PFSK-1 (cell line): ENCODE results near the gene KCNMA1.

Source experiments
- FOXP2 ChIP-seq: optimal IDR thresholded peaks from 2 replicates; pipeline ENCODE3; 2011; ENCODE audit warnings: borderline replicate concordance, control low read depth, inconsistent platforms; ENCODE audit not compliant: insufficient read depth; ENCODE audit errors: extremely low read length, extremely low read depth
- POLR2AphosphoS5 ChIP-seq: IDR thresholded peaks from 2 replicates; pipeline ENCODE4 v1.6.1; 2012; ENCODE audit warnings: low read depth, mild to moderate bottlenecking, control low read depth, low read length, moderate library complexity
- REST ChIP-seq, 2 experiments: IDR thresholded peaks; 2 replicates each; pipeline versions ENCODE4 v1.6.1 to v1.8.0; 2011 to 2012; ENCODE audit warnings: low read depth in 2 of 2, low read length in 2 of 2, control low read depth in 1 of 2, inconsistent platforms in 1 of 2, mild to moderate bottlenecking in 1 of 2, moderate library complexity in 1 of 2; ENCODE audit not compliant: insufficient read depth in 1 of 2
- SIN3A ChIP-seq: IDR thresholded peaks from 2 replicates; pipeline ENCODE4 v1.6.1; 2012; ENCODE audit warnings: mild to moderate bottlenecking, low read length, moderate library complexity, borderline replicate concordance; ENCODE audit not compliant: insufficient read depth
- TAF1 ChIP-seq: IDR thresholded peaks from 2 replicates; pipeline ENCODE4 v1.6.1; 2012; ENCODE audit warnings: low read length, control low read depth, borderline replicate concordance; ENCODE audit not compliant: insufficient read depth

KCNMA1 gene

GRCh38 chr10:77231884-77232610 lies 405.6 kb downstream of the KCNMA1 start:
- no peak for TF ChIP-seq REST (IDR thresholded peaks at IDR 0.05; ENCODE audit: insufficient read depth in 1 of 2, low read depth in 2 of 2, low read length in 2 of 2)

- TF ChIP-seq TAF1, result no peak
- no peak for TF ChIP-seq POLR2AphosphoS5
- no peak for TF ChIP-seq REST (IDR thresholded peaks at IDR 0.05; ENCODE audit: insufficient read depth in 1 of 2, low read depth in 2 of 2, low read length in 2 of 2)
Observed at GRCh38 chr10:77231375-77231774, 406.2 kb downstream of the KCNMA1 start.

GRCh38 chr10:77230194-77230593 lies 407.4 kb downstream of the KCNMA1 start:
- no peak for TF ChIP-seq TAF1
- no peak for TF ChIP-seq SIN3A
- TF ChIP-seq POLR2AphosphoS5, result no peak
- TF ChIP-seq REST (IDR thresholded peaks at IDR 0.05; ENCODE audit: insufficient read depth in 1 of 2, low read depth in 2 of 2, low read length in 2 of 2), result no peak
- TF ChIP-seq FOXP2, result no peak

- no peak for TF ChIP-seq REST (IDR thresholded peaks at IDR 0.05; ENCODE audit: insufficient read depth in 1 of 2, low read depth in 2 of 2, low read length in 2 of 2)
- TF ChIP-seq SIN3A, result no peak
- no peak for TF ChIP-seq POLR2AphosphoS5
- no peak for TF ChIP-seq TAF1
- no peak for TF ChIP-seq FOXP2
Observed at GRCh38 chr10:77229704-77230103, 407.9 kb downstream of the KCNMA1 start.

- TF ChIP-seq FOXP2 (no peak), REST (IDR thresholded peaks at IDR 0.05; ENCODE audit: insufficient read depth in 1 of 2, low read depth in 2 of 2, low read length in 2 of 2) (no peak), TAF1 (no peak), POLR2AphosphoS5 (no peak), SIN3A (no peak)
Observed at GRCh38 chr10:77228559-77228958, 409.0 kb downstream of the KCNMA1 start.
